Measurements from ENCODE around the gene IFRD2.
"Not testable (repeated sequence)": the region's sequence is repeated elsewhere in the genome, so short reads cannot be mapped to it uniquely, and the experiment has no call there.

IFRD2 gene

DNA sequence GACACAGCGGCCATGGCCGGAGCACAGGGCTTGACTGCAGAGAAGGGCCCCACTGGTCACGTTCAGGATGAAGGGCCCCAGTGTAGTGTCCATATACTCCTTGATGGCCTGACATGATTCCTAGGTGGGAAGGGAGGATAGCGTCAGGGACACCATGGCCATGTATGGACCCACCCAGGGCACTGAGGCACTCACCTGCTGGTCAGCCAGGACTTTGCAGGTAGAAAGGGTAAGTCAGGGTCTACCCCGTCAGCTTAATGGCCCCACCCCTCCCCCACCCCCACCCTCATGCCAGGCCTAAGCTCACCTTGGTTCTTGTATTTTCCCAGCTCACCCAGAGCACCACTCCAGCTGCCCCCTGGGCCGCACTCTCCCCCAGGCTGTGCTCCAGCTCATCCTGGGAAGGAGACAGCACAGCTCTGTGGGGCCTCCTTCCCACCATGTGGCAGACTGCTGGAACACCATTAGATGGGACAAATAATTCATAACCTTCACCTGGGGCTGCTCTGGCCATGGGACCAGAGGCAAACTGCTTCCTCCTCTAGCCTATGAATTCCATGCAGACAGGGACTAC lies 8.5 kb upstream of the IFRD2 start:
- DNase-seq, result no peak

DNA sequence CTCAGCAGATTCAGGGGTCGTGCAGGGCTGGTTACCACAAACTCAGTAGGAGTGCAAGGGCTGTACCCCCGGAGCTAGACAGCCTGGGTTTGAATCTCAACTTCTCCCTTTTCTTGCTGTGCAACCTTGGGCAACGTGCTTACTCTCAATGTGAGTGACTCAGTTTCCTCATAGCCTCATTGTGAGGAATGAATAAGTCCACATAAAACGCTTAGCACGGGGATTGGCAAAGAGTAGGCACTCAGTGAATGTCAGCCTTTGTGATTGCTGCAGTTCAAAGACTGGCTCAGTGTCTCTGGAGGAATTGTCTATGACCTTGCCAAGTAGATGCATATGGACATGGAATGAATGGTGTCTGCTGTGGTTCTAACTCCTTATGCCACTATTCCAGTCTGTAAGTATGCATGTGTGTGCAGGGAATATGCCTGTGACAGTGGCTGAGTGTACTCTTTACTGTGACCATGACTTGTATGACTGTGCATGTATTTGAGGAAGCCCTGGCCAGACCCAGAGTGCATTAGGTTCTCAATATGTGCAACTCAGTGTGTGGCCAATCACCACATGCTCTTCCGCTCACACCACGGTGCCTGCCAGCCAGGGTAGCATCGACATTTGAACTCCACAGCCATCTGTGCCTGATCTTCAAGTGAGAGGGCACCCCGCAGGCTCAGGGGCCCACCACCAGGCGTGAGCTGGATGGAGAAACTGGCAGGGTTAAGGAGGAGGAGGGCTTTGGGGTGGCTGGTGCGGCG lies 7.9 kb upstream of the IFRD2 start:
- DNase-seq, result no peak

GRCh38 chr3:50299638-50299928 lies 7.4 kb upstream of the IFRD2 start:
- no peak for DNase-seq

GRCh38 chr3:50298836-50299637 lies 6.8 kb upstream of the IFRD2 start, which contains the start of the genes HYAL3 and NAA80:
Gene HYAL3, minus strand, starts transcription at chr3:50299405. Its CDS starts 3,803 bp downstream, at chr3:50295602.
Gene NAA80, minus strand, starts transcription at chr3:50299405. Its CDS starts 1,942 bp downstream, at chr3:50297463.
- DNase-seq, result no peak

- no peak for DNase-seq
Measured at GRCh38 chr3:50297896-50298725, 5.9 kb upstream of the IFRD2 start.

- no peak for DNase-seq
Measured at GRCh38 chr3:50297384-50297775, 5.2 kb upstream of the IFRD2 start.

DNA sequence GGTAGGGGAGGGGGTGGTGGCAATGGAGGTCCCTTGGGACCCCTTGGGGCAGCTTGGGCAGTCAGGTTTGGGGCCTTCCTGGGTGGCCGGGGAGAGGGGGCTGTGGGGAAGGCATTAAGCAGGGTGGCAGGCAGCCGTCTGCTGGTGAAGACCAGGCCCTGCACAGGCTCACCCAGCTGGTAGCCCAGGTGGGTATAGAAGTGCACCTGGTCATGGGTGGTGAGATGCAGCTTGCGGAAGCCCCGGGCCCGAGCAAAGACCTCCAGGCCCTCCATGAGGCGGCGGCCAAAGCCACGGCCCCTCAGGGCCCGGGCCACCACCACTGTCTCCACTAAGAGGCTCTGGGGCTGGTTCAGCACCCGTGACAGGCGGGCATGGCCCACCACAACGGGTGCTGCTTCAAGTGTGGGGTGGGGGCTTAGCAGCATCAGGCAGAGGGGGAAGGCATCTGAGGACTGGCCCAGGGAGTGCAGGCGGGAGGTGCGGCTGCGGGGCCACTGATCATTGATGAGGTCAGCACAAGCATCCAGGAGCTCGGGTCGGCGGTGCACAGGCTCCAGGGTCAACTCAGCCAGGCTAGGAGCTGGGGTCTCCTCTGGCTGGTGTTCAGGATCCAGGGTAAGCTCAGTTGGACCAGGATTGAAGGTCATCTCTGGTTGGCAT lies 4.6 kb upstream of the IFRD2 start:
- no peak for DNase-seq

DNA sequence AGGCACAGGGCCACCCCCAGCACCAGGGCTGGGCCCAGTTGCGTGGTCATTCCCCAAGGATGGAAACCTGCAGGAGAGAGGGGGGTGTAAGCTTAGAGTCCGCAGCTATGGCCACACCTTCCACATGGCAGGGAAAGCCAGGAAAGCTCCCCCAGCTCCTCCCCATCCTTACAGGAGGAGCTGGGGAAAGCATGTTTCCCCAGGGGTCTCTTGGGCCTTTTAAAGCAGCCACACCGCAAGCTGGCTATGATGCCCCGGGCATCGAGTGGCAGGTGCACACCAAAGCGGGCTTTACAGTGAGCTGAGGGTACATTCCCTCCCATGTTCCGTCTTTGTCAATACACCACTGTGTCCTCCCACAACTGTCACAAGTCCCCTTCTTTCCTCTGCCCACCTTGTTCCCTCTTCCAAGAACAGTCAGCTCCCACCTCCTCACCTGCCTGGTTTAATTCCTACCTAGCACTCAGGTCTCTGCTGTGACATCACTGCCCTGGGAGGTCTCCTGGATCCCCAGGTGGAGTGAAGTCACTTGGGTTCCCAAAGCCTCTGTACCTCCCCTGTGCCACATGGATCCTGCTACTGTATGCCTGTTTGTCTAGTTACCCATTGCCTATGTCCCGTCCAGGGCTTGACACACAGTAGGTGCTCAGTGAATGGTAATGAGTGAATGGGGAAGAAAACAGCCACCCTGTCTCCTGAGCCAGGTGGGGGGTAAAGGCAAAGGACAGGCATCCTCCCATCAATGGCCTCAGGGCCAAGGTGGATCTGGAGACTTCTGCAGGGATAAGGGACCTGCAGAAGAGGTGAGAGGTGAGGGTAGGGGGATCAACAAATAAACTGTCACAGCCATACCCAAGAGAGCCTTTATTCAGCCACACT lies 3.6 kb upstream of the IFRD2 start:
- DNase-seq, result no peak

GRCh38 chr3:50294492-50295403 lies 2.5 kb upstream of the IFRD2 start:
- no peak for DNase-seq

DNA sequence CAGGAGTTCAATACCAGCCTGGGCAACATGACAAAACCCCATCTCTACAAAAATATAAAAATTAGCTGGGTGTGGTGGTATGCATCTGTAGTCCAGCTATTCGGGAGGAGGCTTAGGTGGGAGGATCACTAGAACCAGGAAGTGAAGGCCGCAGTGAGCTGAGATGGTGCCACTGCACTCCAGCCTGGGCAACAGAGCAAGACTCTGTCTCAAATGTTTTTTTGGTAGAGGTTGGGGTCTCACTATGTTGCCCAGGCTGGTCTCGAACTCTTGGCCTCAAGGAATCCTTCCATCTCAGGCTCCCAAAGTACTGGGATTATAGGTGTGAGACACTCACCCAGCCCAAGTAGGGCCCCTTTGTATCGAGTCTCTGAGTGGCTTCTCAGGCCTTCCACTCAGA lies 1.9 kb upstream of the IFRD2 start:
- DNase-seq, result no peak

DNA sequence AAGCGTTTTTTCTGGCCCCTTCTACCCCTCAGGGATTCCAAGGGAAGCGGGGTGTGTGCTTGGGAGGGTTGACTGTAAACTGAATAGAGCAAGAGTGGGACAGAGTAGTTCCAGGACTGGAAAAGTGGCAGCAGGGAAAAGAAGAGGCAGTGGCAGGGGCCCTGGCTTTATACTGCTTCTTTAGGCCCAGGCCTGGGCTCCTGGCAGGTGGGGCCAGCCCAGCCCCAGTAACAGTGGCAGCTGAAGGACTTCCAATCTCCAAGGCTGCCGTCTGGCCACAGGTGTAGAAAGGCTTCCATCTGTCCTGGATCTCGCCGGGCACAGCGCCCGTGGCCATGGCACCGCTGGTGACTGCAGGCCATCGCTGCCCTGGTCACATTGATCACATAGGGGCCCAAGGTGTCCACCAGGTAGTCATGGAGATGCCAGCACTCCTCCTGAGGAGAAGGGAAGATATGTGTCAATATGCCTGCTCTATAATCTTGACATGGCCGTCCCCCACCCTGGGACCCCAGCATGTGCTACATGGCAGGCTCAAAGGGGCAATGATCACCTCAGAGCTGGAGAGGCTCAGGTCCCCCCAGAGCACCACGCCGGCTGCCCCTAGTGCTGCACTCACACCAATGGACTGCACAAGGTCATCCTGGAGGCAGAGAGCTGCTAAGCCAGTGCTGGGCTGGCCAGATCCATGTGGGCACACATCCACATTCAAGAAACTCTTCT lies 1.0 kb upstream of the IFRD2 start:
- DNase-seq, result no peak

DNA sequence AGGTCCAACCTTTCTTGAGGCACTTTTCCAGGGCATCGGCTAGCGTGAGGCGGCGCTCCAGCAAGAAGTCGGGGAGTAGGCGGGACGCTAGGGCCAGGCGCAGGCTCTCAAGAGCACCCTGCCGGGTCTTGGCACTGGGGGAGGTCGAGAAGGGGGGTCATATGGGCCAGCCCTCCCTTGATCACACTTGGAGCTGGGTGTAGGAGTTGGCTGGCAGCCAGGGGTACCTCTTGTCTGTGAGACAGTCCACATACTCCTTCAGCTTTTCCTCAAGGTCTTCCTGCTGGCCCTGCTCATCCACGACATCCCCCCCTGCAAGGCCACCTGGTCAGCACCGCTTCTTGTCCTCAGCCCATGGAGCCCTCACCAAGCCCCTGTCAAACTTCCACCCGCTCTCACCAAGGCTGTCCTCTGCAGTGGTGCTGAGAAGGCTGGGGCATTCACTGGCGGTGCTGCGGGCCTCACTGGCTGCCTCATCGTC lies 2.0 kb downstream of the IFRD2 start:
- no peak for DNase-seq

GRCh38 chr3:50289130-50289529 lies 3.1 kb downstream of the IFRD2 start:
- no peak for DNase-seq

- DNase-seq, result no peak
Measured at GRCh38 chr3:50288387-50289007, 3.7 kb downstream of the IFRD2 start.

GRCh38 chr3:50287262-50287661 lies 5.0 kb downstream of the IFRD2 start:
- no peak for DNase-seq

GRCh38 chr3:50286322-50287227 lies 5.7 kb downstream of the IFRD2 start:
- DNase-seq, result no peak

- DNase-seq, result not testable (repeated sequence)
Measured at GRCh38 chr3:50284121-50284520, 8.1 kb downstream of the IFRD2 start.
